ENCODE results near the gene BASP1. TPM values are rescaled to one million over a fixed set of nuclear protein-coding genes. Genes with fewer than 3 reads are reported as not detected.
"Not testable (repeated sequence)": the region's sequence is repeated elsewhere in the genome, so short reads cannot be mapped to it uniquely, and the experiment has no call there.

The BASP1 gene
- polyA plus RNA-seq, 1 of the 3 experiments (the other 2 are of a cell fraction) = 107 TPM

- no peak for TF ChIP-seq FOXM1 (IDR thresholded peaks at IDR 0.05; ENCODE audit: low read depth)
- no peak; the same call in 1 of the 2 replicates for TF ChIP-seq FOSL2 (IDR thresholded peaks at IDR 0.05; ENCODE audit: borderline replicate concordance, low read depth)
- TF ChIP-seq NRF1 (IDR thresholded peaks at IDR 0.05; ENCODE audit: low read depth, low read length) = no peak
- no peak for TF ChIP-seq GATA2 (CRISPR knock-in tag; IDR thresholded peaks at IDR 0.05)
These were observed 98.3 kb downstream of the BASP1 start (continued) for GRCh38 chr5:17315710-17316221.

GRCh38 chr5:17316970-17317459 is 99.6 kb downstream of the BASP1 start:
- Histone ChIP-seq H3F3A (replicated peaks; ENCODE audit: insufficient read depth) (no peaks in the 10 kb centered on the region), H3K9me2 (no peaks in the 10 kb centered on the region), H2AFZ (ENCODE audit: low read depth) (peak overlapping the region; percentile 16; the same call in 1 of the 2 replicates), H3K27ac (ENCODE audit: low read depth in 2 of 2, low read length in 1 of 2) (no peak overlapping the region), H3K79me2 (ENCODE audit: insufficient read depth) (no peaks in the 10 kb centered on the region), H3K9ac (no peak overlapping the region), H3K9me3 (no peaks in the 10 kb centered on the region), H3K4me1 (ENCODE audit: control insufficient read depth in 1 of 2, insufficient read depth in 2 of 2, low read depth in 1 of 2, low read length in 1 of 2) (peaks cover 0 to 20% of the 10 kb centered on the region in 2 experiments; a peak in 1 of 4 replicates), H4K20me1 (ENCODE audit: insufficient read depth) (no peaks in the 10 kb centered on the region), H3K27me3 (ENCODE audit: insufficient read depth) (no peaks in the 10 kb centered on the region), H3K4me3 (ENCODE audit: low read depth in 2 of 2, low read length in 1 of 2) (no peak overlapping the region), H3K4me2 (no peak overlapping the region), H3K36me3 (replicated peaks in 1 of 2; ENCODE audit: control insufficient read depth in 1 of 2, insufficient read depth in 2 of 2, low read length in 1 of 2) (no peaks in the 10 kb centered on the region)
- ChIA-PET CTCF (no interaction called here), POLR2A (no interaction called here)
- no peak for TF ChIP-seq NFIC (IDR thresholded peaks at IDR 0.05; ENCODE audit: borderline replicate concordance)
- TF ChIP-seq, protein P1, sequence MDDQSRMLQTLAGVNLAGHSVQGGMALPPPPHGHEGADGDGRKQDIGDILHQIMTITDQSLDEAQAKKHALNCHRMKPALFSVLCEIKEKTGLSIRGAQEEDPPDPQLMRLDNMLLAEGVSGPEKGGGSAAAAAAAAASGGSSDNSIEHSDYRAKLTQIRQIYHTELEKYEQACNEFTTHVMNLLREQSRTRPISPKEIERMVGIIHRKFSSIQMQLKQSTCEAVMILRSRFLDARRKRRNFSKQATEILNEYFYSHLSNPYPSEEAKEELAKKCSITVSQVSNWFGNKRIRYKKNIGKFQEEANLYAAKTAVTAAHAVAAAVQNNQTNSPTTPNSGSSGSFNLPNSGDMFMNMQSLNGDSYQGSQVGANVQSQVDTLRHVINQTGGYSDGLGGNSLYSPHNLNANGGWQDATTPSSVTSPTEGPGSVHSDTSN (IDR thresholded peaks at IDR 0.05) = 0 out of 2 replicates have a peak, but pooled peaks have one; percentile 5
- 75% methylated on average over 6 of the region's 6 CpGs for WGBS (ENCODE audit: low lambda C conversion rate)
- DNase-seq = no peak

DNA sequence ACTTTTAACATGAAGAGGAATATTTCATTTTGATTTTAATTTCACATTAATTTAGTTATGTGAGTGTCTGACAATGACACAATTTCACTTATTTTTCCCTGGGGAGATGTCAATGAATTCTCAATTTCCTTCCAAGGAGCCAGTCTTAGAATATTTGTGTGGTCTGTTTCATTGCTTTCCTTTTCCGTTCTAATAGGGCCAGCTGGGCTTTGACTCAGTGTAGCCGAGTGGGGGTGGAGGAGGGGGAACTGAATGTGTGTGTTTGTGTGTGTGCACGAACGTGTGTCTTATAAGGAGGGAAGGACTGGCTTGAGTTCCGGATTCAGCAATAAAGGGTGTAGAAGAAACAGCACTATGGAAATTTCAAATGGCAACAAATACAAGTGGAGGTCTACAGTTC is 100.0 kb downstream of the BASP1 start:
- Histone ChIP-seq H3K4me2 (no peak overlapping the region), H3K36me3 (replicated peaks in 1 of 2; ENCODE audit: control insufficient read depth in 1 of 2, insufficient read depth in 2 of 2, low read length in 1 of 2) (no peaks in the 10 kb centered on the region), H4K20me1 (ENCODE audit: insufficient read depth) (no peaks in the 10 kb centered on the region), H3K4me1 (ENCODE audit: control insufficient read depth in 1 of 2, insufficient read depth in 2 of 2, low read depth in 1 of 2, low read length in 1 of 2) (peaks cover 0 to 20% of the 10 kb centered on the region in 2 experiments; a peak in 1 of 4 replicates), H3K79me2 (ENCODE audit: insufficient read depth) (no peaks in the 10 kb centered on the region), H3K9me3 (no peaks in the 10 kb centered on the region), H3K27ac (ENCODE audit: low read depth in 2 of 2, low read length in 1 of 2) (no peak overlapping the region), H3K27me3 (ENCODE audit: insufficient read depth) (no peaks in the 10 kb centered on the region), H3K9ac (no peak overlapping the region), H2AFZ (ENCODE audit: low read depth) (no peak overlapping the region), H3K4me3 (ENCODE audit: low read depth in 2 of 2, low read length in 1 of 2) (no peak overlapping the region), H3F3A (replicated peaks; ENCODE audit: insufficient read depth) (no peaks in the 10 kb centered on the region), H3K9me2 (no peaks in the 10 kb centered on the region)
- no peak for DNase-seq
- WGBS (ENCODE audit: low lambda C conversion rate) = 78% methylated on average over 5 of the region's 5 CpGs
- TF ChIP-seq, protein P2, sequence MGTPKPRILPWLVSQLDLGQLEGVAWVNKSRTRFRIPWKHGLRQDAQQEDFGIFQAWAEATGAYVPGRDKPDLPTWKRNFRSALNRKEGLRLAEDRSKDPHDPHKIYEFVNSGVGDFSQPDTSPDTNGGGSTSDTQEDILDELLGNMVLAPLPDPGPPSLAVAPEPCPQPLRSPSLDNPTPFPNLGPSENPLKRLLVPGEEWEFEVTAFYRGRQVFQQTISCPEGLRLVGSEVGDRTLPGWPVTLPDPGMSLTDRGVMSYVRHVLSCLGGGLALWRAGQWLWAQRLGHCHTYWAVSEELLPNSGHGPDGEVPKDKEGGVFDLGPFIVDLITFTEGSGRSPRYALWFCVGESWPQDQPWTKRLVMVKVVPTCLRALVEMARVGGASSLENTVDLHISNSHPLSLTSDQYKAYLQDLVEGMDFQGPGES (IDR thresholded peaks at IDR 0.05; ENCODE audit: low read depth, low read length) = no peak
- no peak for TF ChIP-seq ELF1 (IDR thresholded peaks at IDR 0.05)
- no peak for TF ChIP-seq YY1 (IDR thresholded peaks at IDR 0.05; ENCODE audit: low read depth)
- no peak for TF ChIP-seq TAF1 (IDR thresholded peaks at IDR 0.05; ENCODE audit: borderline replicate concordance, low read depth, low read length)
- CTCF ChIA-PET = no interaction called here
- POLR2A ChIA-PET = no interaction called here

DNA sequence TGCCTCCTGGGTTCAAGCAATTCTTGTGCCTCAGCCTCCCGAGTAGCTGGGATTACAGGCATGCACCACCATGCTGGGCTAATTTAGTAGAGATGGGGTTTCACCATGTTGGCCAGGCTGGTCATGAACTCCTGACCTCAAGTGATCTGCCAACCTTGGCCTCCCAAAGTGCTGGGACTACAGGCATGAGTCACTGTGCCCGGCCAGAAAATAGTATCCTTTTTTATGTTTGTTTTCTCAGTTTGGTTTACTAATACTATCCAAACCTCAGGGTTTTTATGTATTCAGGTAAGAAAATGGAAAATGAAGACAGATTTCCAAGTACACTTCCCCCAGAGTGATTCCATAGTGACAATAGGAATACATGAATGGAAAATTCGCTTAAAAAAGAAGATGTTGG is 101.7 kb downstream of the BASP1 start:
- peaks cover 0 to 20% of the 10 kb centered on the region in 2 experiments; a peak in 1 of 4 replicates for H3K4me1 ChIP-seq (ENCODE audit: control insufficient read depth in 1 of 2, insufficient read depth in 2 of 2, low read depth in 1 of 2, low read length in 1 of 2)
- POLR2A ChIA-PET; H3K9ac ChIP-seq; CTCF ChIA-PET; H3K4me3 ChIP-seq (ENCODE audit: low read depth in 2 of 2, low read length in 1 of 2); H4K20me1 ChIP-seq (ENCODE audit: insufficient read depth); H3F3A ChIP-seq (replicated peaks; ENCODE audit: insufficient read depth); H2AFZ ChIP-seq (ENCODE audit: low read depth); H3K4me2 ChIP-seq; H3K9me3 ChIP-seq; H3K27ac ChIP-seq (ENCODE audit: low read depth in 2 of 2, low read length in 1 of 2); H3K36me3 ChIP-seq (replicated peaks in 1 of 2; ENCODE audit: control insufficient read depth in 1 of 2, insufficient read depth in 2 of 2, low read length in 1 of 2); H3K9me2 ChIP-seq; H3K27me3 ChIP-seq (ENCODE audit: insufficient read depth); DNase-seq; H3K79me2 ChIP-seq (ENCODE audit: insufficient read depth): not testable (repeated sequence)
- WGBS (ENCODE audit: low lambda C conversion rate) = 64% methylated on average over 3 of the region's 3 CpGs
